ENCODE data around the gene PKP3.

- TF ChIP-seq ESRRA (IDR thresholded peaks at IDR 0.05; ENCODE audit: borderline replicate concordance, low read length) (no peak), ZNF302 (CRISPR knock-in tag; IDR thresholded peaks at IDR 0.05) (no peak), RCOR1 (IDR thresholded peaks at IDR 0.05; ENCODE audit: low read depth, low read length) (no peak), POLR2AphosphoS2 (conservative IDR thresholded peaks at IDR 0.05; ENCODE audit: low read length) (no peak), CTCF (IDR thresholded peaks at IDR 0.05) (no peak), MAZ (IDR thresholded peaks at IDR 0.05; ENCODE audit: borderline replicate concordance, low read depth, low read length) (no peak), POLR2A (IDR thresholded peaks at IDR 0.05; ENCODE audit: low read length) (no peak), HDAC2 (IDR thresholded peaks at IDR 0.05) (no peak), GATA3 (IDR thresholded peaks at IDR 0.05; ENCODE audit: borderline replicate concordance) (no peak), EP300 (IDR thresholded peaks at IDR 0.05) (no peak), RAD21 (conservative IDR thresholded peaks at IDR 0.05 in 1 of 2, IDR thresholded peaks at IDR 0.05 in 1 of 2) (no peak), MAFK (IDR thresholded peaks at IDR 0.05; ENCODE audit: partially characterized antibody) (peak; percentile 75), E2F6 (IDR thresholded peaks at IDR 0.05; ENCODE audit: borderline replicate concordance, low read depth) (no peak)
Measured at GRCh38 chr11:387193-387793, 6.7 kb upstream of the PKP3 start.
